Gastroesophageal sphincter (tissue), 3 donors: ENCODE measurements around the gene TSPEAR.

ENCODE experiments used
- CTCF ChIP-seq, 4 experiments: fragments of 200-600 bp in 2 of 4; fragments of 450-650 bp in 2 of 4; sonication (generic) in 1 of 4; IDR thresholded peaks; one replicate each; pipeline ENCODE4 v1.5.1; 2017 to 2019; ENCODE audit warnings: antibody characterized with exemption in 4 of 4, mild to moderate bottlenecking in 2 of 4, moderate library complexity in 2 of 4
- POLR2A ChIP-seq, 2 donors: fragments of 450-650 bp; IDR thresholded peaks; one replicate each; pipeline ENCODE4 v1.6.1; 2017; ENCODE audit warnings: antibody characterized with exemption in 2 of 2, mild to moderate bottlenecking in 2 of 2, moderate library complexity in 1 of 2

- TF ChIP-seq POLR2A (IDR thresholded peaks at IDR 0.05) (no peak), CTCF (IDR thresholded peaks at IDR 0.05) (no peak)
Observed at GRCh38 chr21:44492567-44493385, 218.6 kb downstream of the TSPEAR start.
